ENCODE results near the gene CYP4F11.

DNA sequence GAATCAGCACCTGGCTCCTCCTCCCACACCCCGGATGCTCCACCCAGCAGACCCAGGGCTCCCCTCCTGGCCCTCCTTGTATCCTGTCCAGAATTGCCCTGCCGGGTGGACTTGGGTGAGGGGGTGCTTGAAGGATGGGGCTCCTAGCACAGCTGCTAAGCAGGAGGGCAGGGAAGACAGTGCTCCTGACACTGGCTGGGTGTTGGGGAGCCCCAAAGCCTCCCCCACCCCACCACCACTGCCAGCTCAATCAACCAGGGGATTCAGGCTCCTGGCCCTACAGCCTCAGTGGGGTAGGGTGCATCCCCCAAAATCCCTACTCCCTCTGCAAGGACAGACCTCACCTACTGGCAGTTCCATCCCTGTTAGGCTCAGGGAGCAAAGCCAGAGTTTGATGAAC lies 2.6 kb upstream of the CYP4F11 start:
- TF ChIP-seq ZNF768 (CRISPR knock-in tag; IDR thresholded peaks at IDR 0.05) (no peak), ZFP90 (CRISPR knock-in tag; IDR thresholded peaks at IDR 0.05; ENCODE audit: borderline replicate concordance) (no peak), EZH2 (conservative IDR thresholded peaks at IDR 0.05; ENCODE audit: low read depth, low read length) (no peak), BRCA1 (CRISPR knock-in tag; IDR thresholded peaks at IDR 0.05) (no peak), BRD4 (CRISPR knock-in tag; IDR thresholded peaks at IDR 0.05) (no peak), NR3C1 (CRISPR knock-in tag; IDR thresholded peaks at IDR 0.05) (no peak), POLR2A (IDR thresholded peaks at IDR 0.05; ENCODE audit: insufficient read depth in 1 of 2, low read depth in 2 of 2, low read length in 2 of 2) (no peak), FOXM1 (CRISPR knock-in tag; IDR thresholded peaks at IDR 0.05) (no peak), MXI1 (IDR thresholded peaks at IDR 0.05; ENCODE audit: borderline replicate concordance, low read depth, low read length) (no peak), ZNF282 (IDR thresholded peaks at IDR 0.05; ENCODE audit: partially characterized antibody) (no peak)
- TF ChIP-seq, protein P1, sequence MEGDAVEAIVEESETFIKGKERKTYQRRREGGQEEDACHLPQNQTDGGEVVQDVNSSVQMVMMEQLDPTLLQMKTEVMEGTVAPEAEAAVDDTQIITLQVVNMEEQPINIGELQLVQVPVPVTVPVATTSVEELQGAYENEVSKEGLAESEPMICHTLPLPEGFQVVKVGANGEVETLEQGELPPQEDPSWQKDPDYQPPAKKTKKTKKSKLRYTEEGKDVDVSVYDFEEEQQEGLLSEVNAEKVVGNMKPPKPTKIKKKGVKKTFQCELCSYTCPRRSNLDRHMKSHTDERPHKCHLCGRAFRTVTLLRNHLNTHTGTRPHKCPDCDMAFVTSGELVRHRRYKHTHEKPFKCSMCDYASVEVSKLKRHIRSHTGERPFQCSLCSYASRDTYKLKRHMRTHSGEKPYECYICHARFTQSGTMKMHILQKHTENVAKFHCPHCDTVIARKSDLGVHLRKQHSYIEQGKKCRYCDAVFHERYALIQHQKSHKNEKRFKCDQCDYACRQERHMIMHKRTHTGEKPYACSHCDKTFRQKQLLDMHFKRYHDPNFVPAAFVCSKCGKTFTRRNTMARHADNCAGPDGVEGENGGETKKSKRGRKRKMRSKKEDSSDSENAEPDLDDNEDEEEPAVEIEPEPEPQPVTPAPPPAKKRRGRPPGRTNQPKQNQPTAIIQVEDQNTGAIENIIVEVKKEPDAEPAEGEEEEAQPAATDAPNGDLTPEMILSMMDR (CRISPR knock-in tag; IDR thresholded peaks at IDR 0.05): no peak

All from HepG2 (cell line).